Naive thymus-derived CD8-positive, alpha-beta T cell (primary cell): Measurements from ENCODE around the gene PFKFB1. TPM values are rescaled to one million over a fixed set of nuclear protein-coding genes. Genes with fewer than 3 reads are reported as not detected.
A peak's percentile ranks its signal among the peaks of the same experiment; 100 is the strongest.

ENCODE experiments used
- ATAC-seq, 2 donors: fragments of 150-1000 bp; cut with Tn5 transposase in 1 of 2; sonication (Bioruptor Pico), chemical (Tn5 transposase) in 1 of 2; 1 replicate in 1 of 2; 2 replicates in 1 of 2; pipeline ENCODE4 v1.10.0; 2021; ENCODE audit warnings: mild to moderate bottlenecking in 2 of 2, moderate library complexity in 2 of 2
- POLR2A ChIA-PET: fragments of 350-600 bp; sonication (Branson Sonifier 250); formaldehyde crosslinking; loops from one replicate; lab custom pipeline; 2021; ENCODE audit warnings: antibody characterized with exemption; lab: Charles Lee
- DNase-seq, 10 donors: peaks; one replicate each; pipeline versions ENCODE4 v3.0.0 to v3.0.0-alpha.2; 2020 to 2022
- H3K27ac Mint-ChIP-seq, 10 donors: one replicate each; pipeline ENCODE4 v1.8.0; 2020 to 2022; ENCODE audit warnings: mild to moderate bottlenecking in 10 of 10, mixed read lengths in 10 of 10, moderate library complexity in 4 of 10, inconsistent platforms in 1 of 10
- H3K27me3 Mint-ChIP-seq, 5 donors: one replicate each; pipeline ENCODE4 v1.8.0; 2021 to 2022; ENCODE audit warnings: mixed read lengths in 5 of 5
- H3K36me3 Mint-ChIP-seq, 3 donors: one replicate each; pipeline ENCODE4 v1.8.0; 2020 to 2022; ENCODE audit warnings: mixed read lengths in 3 of 3, mild to moderate bottlenecking in 2 of 3, inconsistent platforms in 1 of 3
- H3K4me1 Mint-ChIP-seq, 4 donors: one replicate each; pipeline ENCODE4 v1.8.0; 2021 to 2022; ENCODE audit warnings: mixed read lengths in 4 of 4
- H3K4me3 Mint-ChIP-seq, 10 donors: one replicate each; pipeline ENCODE4 v1.8.0; 2020 to 2022; ENCODE audit warnings: mild to moderate bottlenecking in 10 of 10, mixed read lengths in 10 of 10, moderate library complexity in 6 of 10, inconsistent platforms in 1 of 10
- H3K9me3 Mint-ChIP-seq, 9 donors: one replicate each; pipeline ENCODE4 v1.8.0; 2020 to 2022; ENCODE audit warnings: mixed read lengths in 9 of 9, mild to moderate bottlenecking in 3 of 9, inconsistent platforms in 1 of 9, moderate library complexity in 1 of 9
- polyA plus RNA-seq, 3 donors: library from polyadenylated mRNA; unstranded; fragments of 300-500 nt; fragmentation: Illumina TruSeq; gene quantifications; one replicate each; pipeline ENCODE4 v1.2.3, GENCODE V29; 2021
- total RNA-seq, 8 experiments: library from RNA in 2 of 8; stranded (reverse) in 2 of 8; gene quantifications; one replicate each; pipeline ENCODE4 v1.2.3 and lab custom pipeline; 2021 to 2026

The PFKFB1 gene
- total and polyA plus RNA-seq, 5 experiments from 2014 or later, result 0.16 to 1.1 (median 0.31) TPM

- POLR2A ChIA-PET, result no interaction called here
- no peaks in the 10 kb centered on the region for H3K4me1 Mint-ChIP-seq
- H3K27me3 Mint-ChIP-seq, result peaks cover 0 to 24% (median 7%) of the 10 kb centered on the region in 5 donors
- peak; percentile 54 to 84 for ATAC-seq
- no peak overlapping the region for H3K27ac Mint-ChIP-seq
- no peak overlapping the region for H3K4me3 Mint-ChIP-seq
- H3K9me3 Mint-ChIP-seq, result peaks cover 0 to 19% (median 4%) of the 10 kb centered on the region in 9 donors
- peak; percentile 3 to 66 (median 30) for DNase-seq
- peaks cover 0 to 12% (median 1%) of the 10 kb centered on the region in 3 donors for H3K36me3 Mint-ChIP-seq
Measured at GRCh38 chrX:54891573-54891972, 102.4 kb downstream of the PFKFB1 start.

GRCh38 chrX:54885740-54886139 lies 108.2 kb downstream of the PFKFB1 start:
- ATAC-seq (no peak), DNase-seq (no peak)
- peaks cover 0 to 32% (median 9%) of the 10 kb centered on the region in 5 donors for H3K27me3 Mint-ChIP-seq
- no peak overlapping the region for H3K4me3 Mint-ChIP-seq
- H3K9me3 Mint-ChIP-seq, result no peaks in the 10 kb centered on the region
- H3K27ac Mint-ChIP-seq, result no peak overlapping the region
- no peaks in the 10 kb centered on the region for H3K36me3 Mint-ChIP-seq
- H3K4me1 Mint-ChIP-seq, result no peaks in the 10 kb centered on the region
- POLR2A ChIA-PET, result no interaction called here

Other genes starting within 250 kb of the PFKFB1 start
- gene ITIH6, start 195.9 kb downstream of the PFKFB1 start, total RNA-seq, result not detected
- gene ITIH6, start 195.9 kb downstream of the PFKFB1 start, polyA plus RNA-seq, result not detected
- 100 to 1,000 TPM; 123 TPM for gene MAGED2, start 186.4 kb downstream of the PFKFB1 start, total RNA-seq
- 100 to 1,000 TPM; 132 to 152 (median 135) TPM for gene MAGED2, start 186.4 kb downstream of the PFKFB1 start, polyA plus RNA-seq
- gene TRO, start 73.4 kb downstream of the PFKFB1 start, total RNA-seq, result 1 to 10 TPM; 3.2 to 4.0 TPM
- 1 to 10 TPM in 2 of 3 donors, under 1 TPM in 1; 0.48 to 2.6 (median 1.2) TPM for gene TRO, start 73.4 kb downstream of the PFKFB1 start, polyA plus RNA-seq
- 10 to 100 TPM; 13.5 to 14.0 TPM for gene APEX2, start 6.2 kb upstream of the PFKFB1 start, total RNA-seq
- 10 to 100 TPM; 20.4 to 21.6 (median 21.2) TPM for gene APEX2, start 6.2 kb upstream of the PFKFB1 start, polyA plus RNA-seq
- gene ALAS2, start 36.8 kb upstream of the PFKFB1 start, total RNA-seq, result not detected
- not detected for gene ALAS2, start 36.8 kb upstream of the PFKFB1 start, polyA plus RNA-seq
- under 1 TPM in 1 of 2 experiments, not detected in 1; 0.99 TPM for gene PAGE2B, start 80.8 kb upstream of the PFKFB1 start, total RNA-seq
- gene PAGE2B, start 80.8 kb upstream of the PFKFB1 start, polyA plus RNA-seq, result not detected
- not detected for gene PAGE2, start 94.8 kb upstream of the PFKFB1 start, total RNA-seq
- not detected for gene PAGE2, start 94.8 kb upstream of the PFKFB1 start, polyA plus RNA-seq
- gene PAGE5, start 226.2 kb upstream of the PFKFB1 start, total RNA-seq, result not detected
- gene PAGE5, start 226.2 kb upstream of the PFKFB1 start, polyA plus RNA-seq, result 1 to 10 TPM in 1 of 3 donors, not detected in 2; 1.2 TPM